ENCODE data around the gene ADGRA1.

The ADGRA1 gene

DNA sequence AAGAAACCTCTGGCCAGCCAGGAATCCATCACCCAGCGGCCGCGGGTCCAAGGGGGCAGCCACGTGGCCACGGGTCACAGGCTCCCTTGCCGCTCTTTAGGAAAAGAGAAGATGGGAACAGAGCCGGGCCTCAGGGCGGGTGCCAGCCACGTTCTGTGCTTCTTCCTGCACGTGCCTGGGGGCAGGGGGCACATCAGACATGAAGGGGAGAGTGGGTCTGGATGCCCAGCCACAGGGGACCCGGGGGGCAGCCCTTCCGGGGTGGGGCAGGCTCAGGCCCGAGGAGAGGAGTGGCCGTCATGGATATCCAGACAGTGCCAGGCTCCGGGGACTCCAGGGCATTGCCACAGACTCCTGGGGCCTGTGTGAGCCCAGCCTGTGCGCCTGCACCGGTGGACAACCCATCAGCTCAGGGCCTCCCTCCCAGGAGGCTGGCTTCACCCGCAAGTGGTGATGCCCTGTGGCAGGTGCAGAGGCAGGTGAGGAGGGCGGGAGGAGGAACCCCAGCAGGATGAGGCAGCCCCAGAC lies 31.0 kb upstream of the ADGRA1 start:
- no peak overlapping the region for H3K4me3 ChIP-seq (ENCODE audit: low read length)
- peaks cover 19% of the 10 kb centered on the region for H3K9me3 ChIP-seq (ENCODE audit: control insufficient read depth, low read length)
- H3K9ac ChIP-seq (ENCODE audit: low read length) = no peak overlapping the region
- no peak for DNase-seq (ENCODE audit: low read depth)
- no peaks in the 10 kb centered on the region for H3K4me1 ChIP-seq (ENCODE audit: control insufficient read depth, insufficient read depth, low read length)
- no peaks in the 10 kb centered on the region for H3K36me3 ChIP-seq (ENCODE audit: control insufficient read depth, insufficient read depth, low read length, severe bottlenecking)
- H3K27me3 ChIP-seq (replicated peaks; ENCODE audit: control insufficient read depth, insufficient read depth, low read length) = peaks cover 19% of the 10 kb centered on the region

DNA sequence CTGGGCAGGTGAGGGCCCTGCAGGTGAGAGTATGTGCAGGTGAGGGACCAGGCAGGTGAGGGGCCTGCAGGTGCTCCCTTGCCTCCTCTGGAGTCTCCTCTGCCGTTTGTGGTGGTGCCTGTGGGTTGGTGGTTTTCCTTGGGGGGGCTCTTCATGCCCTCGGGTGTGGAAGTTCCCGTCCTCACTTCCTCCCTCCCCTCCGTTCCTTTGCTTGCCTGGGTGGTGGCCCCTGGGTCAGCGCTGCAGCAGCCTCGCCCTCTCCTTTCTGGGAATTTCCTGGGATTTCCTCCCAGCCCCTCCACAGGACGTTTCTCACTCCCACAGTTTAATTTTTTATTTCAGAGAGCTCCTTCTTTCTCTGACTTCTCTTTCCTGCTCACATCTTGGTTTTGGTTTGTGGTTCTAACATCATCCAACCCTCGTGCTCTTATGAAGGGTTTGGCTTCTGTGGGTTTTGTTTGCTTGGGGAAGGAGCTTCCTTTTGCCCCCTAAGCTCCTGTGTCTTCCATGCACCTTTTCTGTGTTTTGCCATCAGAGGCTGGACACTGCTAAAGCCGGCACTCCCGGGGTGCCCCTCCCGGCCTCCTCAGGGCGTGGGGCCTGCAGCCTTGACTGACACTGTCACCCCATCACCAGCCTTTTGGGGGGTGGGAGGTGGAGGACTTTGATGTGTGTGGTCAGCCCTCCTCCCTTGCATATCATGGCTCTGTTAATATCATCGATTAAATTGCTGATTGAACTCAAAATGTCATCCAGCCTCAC lies 29.2 kb upstream of the ADGRA1 start:
- H3K9me3 ChIP-seq (ENCODE audit: control insufficient read depth, low read length) = peaks cover 13% of the 10 kb centered on the region
- H3K36me3 ChIP-seq (ENCODE audit: control insufficient read depth, insufficient read depth, low read length, severe bottlenecking) = no peaks in the 10 kb centered on the region
- H3K27me3 ChIP-seq (replicated peaks; ENCODE audit: control insufficient read depth, insufficient read depth, low read length) = peaks cover 15% of the 10 kb centered on the region
- H3K9ac ChIP-seq (ENCODE audit: low read length) = no peak overlapping the region
- H3K4me3 ChIP-seq (ENCODE audit: low read length) = no peak overlapping the region
- H3K4me1 ChIP-seq (ENCODE audit: control insufficient read depth, insufficient read depth, low read length) = no peaks in the 10 kb centered on the region
- DNase-seq (ENCODE audit: low read depth) = no peak

DNA sequence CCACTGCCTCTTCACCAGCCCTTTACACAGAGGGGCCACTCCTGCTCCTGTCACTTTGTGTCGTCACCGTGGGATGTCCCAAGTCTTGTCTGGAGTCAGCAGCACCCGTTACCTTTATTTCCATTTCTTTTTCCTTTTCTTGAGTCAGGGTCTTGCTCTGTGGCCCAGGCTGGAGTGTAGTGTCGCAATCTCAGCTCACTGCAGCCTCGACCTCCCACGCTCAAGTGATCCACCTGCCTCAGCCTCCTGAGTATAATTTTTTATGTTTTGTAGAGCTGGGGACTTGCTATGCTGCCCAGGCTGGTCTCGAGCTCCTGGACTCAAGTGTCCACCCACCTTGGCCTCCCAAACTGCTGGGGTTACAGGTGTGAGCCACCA lies 28.6 kb upstream of the ADGRA1 start:
- H3K4me1 ChIP-seq (ENCODE audit: control insufficient read depth, insufficient read depth, low read length) = no peaks in the 10 kb centered on the region

DNA sequence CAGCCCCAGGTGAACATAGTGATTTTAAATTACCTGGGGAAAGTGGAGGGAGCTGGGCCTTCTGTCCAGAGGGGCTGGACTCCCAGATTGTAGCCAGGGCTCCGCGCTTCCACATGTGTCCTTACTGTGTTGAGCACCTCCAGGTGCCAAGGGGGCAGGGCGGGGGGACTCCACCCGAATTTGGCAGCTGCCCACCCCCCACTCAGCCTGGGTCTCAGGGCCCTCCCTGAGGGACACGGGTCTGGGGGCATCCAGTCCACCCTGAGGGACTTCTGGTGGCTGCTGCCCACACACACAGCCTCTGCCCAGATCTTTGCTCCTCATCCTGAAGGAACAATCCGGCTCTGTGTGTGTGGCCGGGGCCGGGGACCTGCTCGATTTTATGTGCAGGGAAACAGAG lies 28.2 kb upstream of the ADGRA1 start:
- DNase-seq (ENCODE audit: low read depth) = no peak
- H3K4me3 ChIP-seq (ENCODE audit: low read length) = no peak overlapping the region
- no peaks in the 10 kb centered on the region for H3K36me3 ChIP-seq (ENCODE audit: control insufficient read depth, insufficient read depth, low read length, severe bottlenecking)
- H3K9me3 ChIP-seq (ENCODE audit: control insufficient read depth, low read length) = peaks cover 3% of the 10 kb centered on the region
- H3K27me3 ChIP-seq (replicated peaks; ENCODE audit: control insufficient read depth, insufficient read depth, low read length) = peaks cover 13% of the 10 kb centered on the region
- H3K9ac ChIP-seq (ENCODE audit: low read length) = no peak overlapping the region
- H3K4me1 ChIP-seq (ENCODE audit: control insufficient read depth, insufficient read depth, low read length) = no peaks in the 10 kb centered on the region

More for the DNA sequence above, 28.6 kb upstream of the ADGRA1 start:
- no peak for DNase-seq (ENCODE audit: low read depth)
- H3K36me3 ChIP-seq (ENCODE audit: control insufficient read depth, insufficient read depth, low read length, severe bottlenecking) = no peaks in the 10 kb centered on the region
- no peak overlapping the region for H3K4me3 ChIP-seq (ENCODE audit: low read length)
- H3K27me3 ChIP-seq (replicated peaks; ENCODE audit: control insufficient read depth, insufficient read depth, low read length) = peaks cover 15% of the 10 kb centered on the region
- H3K9me3 ChIP-seq (ENCODE audit: control insufficient read depth, low read length) = peaks cover 7% of the 10 kb centered on the region
- no peak overlapping the region for H3K9ac ChIP-seq (ENCODE audit: low read length)

DNA sequence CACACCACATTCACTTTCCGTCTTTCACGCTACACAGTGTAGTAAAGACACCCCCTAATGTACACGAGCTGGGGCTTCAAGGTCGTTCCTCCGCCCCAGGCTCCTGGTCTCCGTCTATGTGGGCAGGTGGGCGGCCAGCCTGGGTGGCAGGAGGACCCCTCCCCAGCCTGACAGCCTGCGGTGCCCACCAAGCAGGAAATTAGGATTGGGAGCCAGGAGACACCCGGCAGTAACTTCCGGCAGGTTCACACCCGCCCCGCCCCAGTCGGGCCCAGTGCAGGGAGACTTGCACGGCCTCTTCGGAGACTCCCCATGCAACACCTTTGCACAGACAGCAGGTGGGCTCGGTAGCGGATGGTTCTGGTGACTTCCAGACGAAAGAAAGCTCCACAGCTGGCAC lies 27.7 kb upstream of the ADGRA1 start:
- Histone ChIP-seq H3K9ac (ENCODE audit: low read length) (no peak overlapping the region), H3K27me3 (replicated peaks; ENCODE audit: control insufficient read depth, insufficient read depth, low read length) (peaks cover 9% of the 10 kb centered on the region), H3K36me3 (ENCODE audit: control insufficient read depth, insufficient read depth, low read length, severe bottlenecking) (no peaks in the 10 kb centered on the region), H3K4me1 (ENCODE audit: control insufficient read depth, insufficient read depth, low read length) (no peaks in the 10 kb centered on the region), H3K9me3 (ENCODE audit: control insufficient read depth, low read length) (no peaks in the 10 kb centered on the region), H3K4me3 (ENCODE audit: low read length) (no peak overlapping the region)
- no peak for DNase-seq (ENCODE audit: low read depth)

DNA sequence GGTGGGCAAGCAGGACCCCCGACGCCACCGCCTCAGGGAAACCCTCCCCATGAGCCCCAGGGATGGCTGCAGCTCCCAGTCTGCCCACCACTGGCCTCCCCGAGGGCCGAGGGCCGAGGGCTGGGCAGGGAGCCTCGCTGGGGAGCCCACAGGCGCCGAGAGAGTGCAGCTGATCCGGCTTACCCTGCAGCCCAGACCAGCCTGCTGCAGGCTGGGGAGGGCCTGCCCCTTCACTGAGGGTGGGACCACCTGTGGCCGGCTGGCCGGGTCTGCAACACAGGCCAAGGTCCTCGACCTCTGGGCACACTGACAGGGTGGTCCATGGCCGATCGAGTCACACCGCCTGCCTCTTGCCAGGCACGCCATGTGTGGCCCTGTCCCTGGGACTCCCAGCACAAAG lies 27.3 kb upstream of the ADGRA1 start:
- Histone ChIP-seq H3K36me3 (ENCODE audit: control insufficient read depth, insufficient read depth, low read length, severe bottlenecking) (no peaks in the 10 kb centered on the region), H3K4me1 (ENCODE audit: control insufficient read depth, insufficient read depth, low read length) (no peaks in the 10 kb centered on the region), H3K27me3 (replicated peaks; ENCODE audit: control insufficient read depth, insufficient read depth, low read length) (peaks cover 6% of the 10 kb centered on the region), H3K9ac (ENCODE audit: low read length) (no peak overlapping the region), H3K4me3 (ENCODE audit: low read length) (no peak overlapping the region), H3K9me3 (ENCODE audit: control insufficient read depth, low read length) (no peaks in the 10 kb centered on the region)
- DNase-seq (ENCODE audit: low read depth) = no peak

DNA sequence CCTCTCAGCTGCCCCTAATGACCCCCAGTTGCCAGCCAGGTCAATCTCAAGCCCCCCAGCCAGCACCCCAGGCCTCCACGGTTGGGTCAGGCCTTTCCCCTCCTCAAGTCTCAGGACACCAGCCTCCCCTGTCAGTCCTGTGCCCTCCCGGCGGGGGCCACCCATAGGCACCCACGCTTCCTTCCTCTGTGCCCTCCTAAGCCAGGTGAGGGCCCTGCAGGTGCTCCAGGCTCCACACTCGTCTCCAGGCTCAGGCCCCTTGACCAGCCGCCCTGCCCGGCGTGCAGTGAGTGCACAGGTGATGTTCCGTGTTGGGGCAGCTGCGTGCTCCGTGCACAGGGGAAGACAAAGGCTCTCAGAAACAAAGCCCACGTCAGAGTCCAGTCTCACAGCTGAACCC lies 26.8 kb upstream of the ADGRA1 start:
- Histone ChIP-seq H3K9me3 (ENCODE audit: control insufficient read depth, low read length) (no peaks in the 10 kb centered on the region), H3K9ac (ENCODE audit: low read length) (no peak overlapping the region), H3K27me3 (replicated peaks; ENCODE audit: control insufficient read depth, insufficient read depth, low read length) (peaks cover 2% of the 10 kb centered on the region), H3K4me3 (ENCODE audit: low read length) (no peak overlapping the region), H3K4me1 (ENCODE audit: control insufficient read depth, insufficient read depth, low read length) (no peaks in the 10 kb centered on the region), H3K36me3 (ENCODE audit: control insufficient read depth, insufficient read depth, low read length, severe bottlenecking) (no peaks in the 10 kb centered on the region)
- DNase-seq (ENCODE audit: low read depth) = no peak

DNA sequence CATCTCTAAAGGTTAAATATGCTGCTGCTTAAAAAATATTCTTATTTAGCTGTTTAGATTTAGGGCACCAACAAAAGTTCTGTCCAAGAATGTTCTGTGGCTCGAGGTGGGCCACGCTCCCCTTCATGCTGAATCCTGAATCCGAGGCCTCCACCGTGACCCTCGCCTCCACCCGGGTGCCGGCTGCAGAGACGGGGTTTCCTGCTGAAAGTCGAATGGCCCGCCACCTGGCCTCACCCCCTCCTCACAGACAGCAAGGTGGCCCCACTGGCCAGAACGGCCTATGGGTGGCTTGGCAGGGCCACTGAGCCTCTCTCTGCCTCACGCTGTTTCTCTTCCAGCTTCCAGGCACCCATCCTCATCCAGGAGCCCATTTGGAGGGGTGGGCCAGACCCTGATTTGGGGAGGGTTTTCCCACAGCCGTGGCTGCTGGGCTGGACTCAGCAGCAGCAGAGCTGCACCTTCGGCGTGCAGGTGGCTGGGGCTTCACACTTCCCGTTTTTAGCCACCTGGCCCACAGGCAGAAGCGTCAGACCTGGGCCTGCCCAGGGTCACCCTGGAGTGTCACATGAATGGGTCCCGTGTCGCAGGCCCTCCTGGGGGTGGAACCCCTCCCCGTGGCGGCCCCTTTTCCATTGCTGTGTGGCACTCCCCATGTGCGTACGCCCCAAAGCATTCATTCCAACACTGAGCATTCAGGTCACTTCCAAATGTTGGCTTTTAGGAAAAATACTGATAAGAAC lies 26.3 kb upstream of the ADGRA1 start:
- Histone ChIP-seq H3K36me3 (ENCODE audit: control insufficient read depth, insufficient read depth, low read length, severe bottlenecking) (no peaks in the 10 kb centered on the region), H3K9ac (ENCODE audit: low read length) (no peak overlapping the region), H3K4me1 (ENCODE audit: control insufficient read depth, insufficient read depth, low read length) (no peaks in the 10 kb centered on the region), H3K4me3 (ENCODE audit: low read length) (no peak overlapping the region), H3K9me3 (ENCODE audit: control insufficient read depth, low read length) (no peaks in the 10 kb centered on the region), H3K27me3 (replicated peaks; ENCODE audit: control insufficient read depth, insufficient read depth, low read length) (no peaks in the 10 kb centered on the region)
- DNase-seq (ENCODE audit: low read depth) = no peak

DNA sequence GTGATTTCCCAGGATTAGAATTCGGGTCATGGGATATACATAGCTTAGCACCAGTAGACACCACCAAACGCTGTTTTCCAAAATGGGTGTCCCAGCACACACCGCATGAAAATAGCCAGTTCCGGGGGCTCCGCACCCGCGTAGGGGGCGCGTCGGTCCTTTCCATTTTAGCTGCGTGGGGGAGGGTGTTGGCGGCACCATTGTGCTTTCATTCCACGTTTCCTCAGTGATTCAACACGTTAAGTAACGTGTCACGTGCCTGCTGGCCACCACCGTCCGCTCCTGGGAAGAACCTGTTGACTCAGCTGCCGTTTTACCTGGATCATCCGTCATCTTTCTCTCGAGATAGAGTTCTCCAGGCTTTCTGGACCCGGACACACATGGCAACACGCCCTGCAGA lies 25.6 kb upstream of the ADGRA1 start:
- H3K4me1 ChIP-seq (ENCODE audit: control insufficient read depth, insufficient read depth, low read length) = no peaks in the 10 kb centered on the region
- no peaks in the 10 kb centered on the region for H3K9me3 ChIP-seq (ENCODE audit: control insufficient read depth, low read length)

DNA sequence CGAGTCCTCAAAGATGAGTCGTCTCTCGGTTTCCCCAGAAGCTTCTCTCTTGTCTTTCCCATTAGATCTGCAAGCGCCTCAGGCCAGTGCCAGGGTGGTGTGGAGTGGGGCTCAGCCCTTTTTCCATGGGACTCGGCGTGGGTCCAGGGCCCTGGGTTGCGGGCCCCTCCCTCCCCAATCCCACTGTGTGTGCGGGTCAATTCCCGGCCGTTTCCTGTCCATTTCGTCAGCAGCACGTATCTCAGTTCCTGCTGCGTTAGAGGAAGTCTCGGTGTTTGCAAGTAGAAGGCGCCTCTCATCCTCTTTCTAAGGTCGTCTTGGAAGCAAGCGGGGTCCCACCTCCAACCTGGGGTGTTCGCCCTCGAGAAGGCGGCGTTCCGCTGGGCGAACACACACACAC lies 25.1 kb upstream of the ADGRA1 start:
- no peak for DNase-seq (ENCODE audit: low read depth)
- Histone ChIP-seq H3K9ac (ENCODE audit: low read length) (no peak overlapping the region), H3K27me3 (replicated peaks; ENCODE audit: control insufficient read depth, insufficient read depth, low read length) (no peaks in the 10 kb centered on the region), H3K36me3 (ENCODE audit: control insufficient read depth, insufficient read depth, low read length, severe bottlenecking) (no peaks in the 10 kb centered on the region), H3K4me3 (ENCODE audit: low read length) (no peak overlapping the region), H3K4me1 (ENCODE audit: control insufficient read depth, insufficient read depth, low read length) (no peaks in the 10 kb centered on the region), H3K9me3 (ENCODE audit: control insufficient read depth, low read length) (no peaks in the 10 kb centered on the region)

More for the DNA sequence above, 25.6 kb upstream of the ADGRA1 start:
- no peak for DNase-seq (ENCODE audit: low read depth)
- no peaks in the 10 kb centered on the region for H3K27me3 ChIP-seq (replicated peaks; ENCODE audit: control insufficient read depth, insufficient read depth, low read length)
- no peak overlapping the region for H3K4me3 ChIP-seq (ENCODE audit: low read length)
- H3K9ac ChIP-seq (ENCODE audit: low read length) = no peak overlapping the region
- H3K36me3 ChIP-seq (ENCODE audit: control insufficient read depth, insufficient read depth, low read length, severe bottlenecking) = no peaks in the 10 kb centered on the region

DNA sequence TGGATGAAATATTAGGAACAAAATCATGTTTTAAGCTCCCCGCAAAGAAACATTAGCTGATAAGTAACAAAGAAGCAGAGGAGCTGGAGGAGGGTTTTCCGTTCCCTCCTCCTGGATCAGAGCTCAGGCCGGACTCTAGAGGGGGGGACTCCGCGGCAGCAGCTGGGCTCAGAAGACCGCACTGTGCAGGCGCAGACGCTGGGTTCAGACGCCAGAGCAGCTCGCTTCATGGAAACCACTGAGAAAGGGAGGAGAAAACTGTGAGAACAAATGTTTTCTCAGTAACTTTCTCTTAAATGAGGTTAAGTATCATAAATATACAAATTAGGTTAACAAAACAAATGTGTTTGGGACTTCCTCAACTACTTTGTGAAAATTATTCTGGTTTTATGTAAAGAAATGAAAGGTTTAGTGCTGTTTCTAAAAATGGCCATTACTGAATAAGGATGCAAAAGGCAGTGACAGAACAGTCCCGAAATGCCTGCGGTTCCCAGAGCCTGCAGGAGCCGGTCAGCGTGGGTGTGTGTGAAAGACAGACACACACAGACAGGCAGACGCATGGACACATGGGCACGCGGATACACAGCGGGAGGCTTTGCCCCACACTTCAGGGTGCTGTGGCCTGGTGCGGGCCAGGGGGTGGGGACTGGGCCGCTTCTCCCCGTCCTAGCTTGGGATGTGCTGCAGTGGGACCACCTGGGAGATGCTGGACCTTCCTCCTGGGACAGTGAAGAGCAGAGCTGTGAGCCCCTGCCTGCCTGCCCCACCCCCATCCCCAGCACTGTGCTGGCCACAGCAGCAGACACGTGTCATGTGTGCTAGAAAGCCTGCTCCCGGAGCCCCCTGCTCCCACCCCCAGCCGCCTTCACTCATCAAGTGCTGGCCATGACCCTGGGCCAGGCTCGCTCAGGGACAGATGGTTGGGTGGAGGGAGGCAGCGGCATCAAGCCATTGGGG lies 20.3 kb upstream of the ADGRA1 start:
- Histone ChIP-seq H3K27me3 (replicated peaks; ENCODE audit: control insufficient read depth, insufficient read depth, low read length) (peaks cover 23% of the 10 kb centered on the region), H3K9me3 (ENCODE audit: control insufficient read depth, low read length) (no peaks in the 10 kb centered on the region), H3K36me3 (ENCODE audit: control insufficient read depth, insufficient read depth, low read length, severe bottlenecking) (no peaks in the 10 kb centered on the region), H3K9ac (ENCODE audit: low read length) (no peak overlapping the region), H3K4me1 (ENCODE audit: control insufficient read depth, insufficient read depth, low read length) (no peaks in the 10 kb centered on the region), H3K4me3 (ENCODE audit: low read length) (no peak overlapping the region)
- DNase-seq (ENCODE audit: low read depth) = no peak
